ENCODE data around the gene DPP6. TPM values are rescaled to one million over a fixed set of nuclear protein-coding genes. Genes with fewer than 3 reads are reported as not detected.

Gene DPP6
- total and polyA plus RNA-seq, 8 donors, result 1.0 to 11.2 (median 2.6) TPM

- DNase-seq, result no peak
- 67 to 72% methylated on average over 5 of the region's 5 CpGs for WGBS, 2 donors
- Histone ChIP-seq H3K4me1 (no peaks in the 10 kb centered on the region), H3K27me3 (no peaks in the 10 kb centered on the region), H3K36me3 (no peaks in the 10 kb centered on the region), H3K27ac (no peak overlapping the region), H3K4me3 (no peak overlapping the region), H3K9me3 (no peaks in the 10 kb centered on the region)
- intact Hi-C loops (cut with DNase I), result no loop called here
- ATAC-seq, result no peak
- TF ChIP-seq CTCF (IDR thresholded peaks at IDR 0.05), result no peak
- FAIRE-seq, result no peak
These were observed 629.8 kb downstream of the DPP6 start for GRCh38 chr7:154682003-154682402.

GRCh38 chr7:154684666-154685563, 632.7 kb downstream of the DPP6 start:
- Histone ChIP-seq H3K4me1 (no peaks in the 10 kb centered on the region), H3K9me3 (no peaks in the 10 kb centered on the region), H3K27ac (no peak overlapping the region), H3K36me3 (no peaks in the 10 kb centered on the region), H3K4me3 (no peak overlapping the region), H3K27me3 (no peaks in the 10 kb centered on the region)
- intact Hi-C loops (cut with DNase I), result no loop called here
- no peak for TF ChIP-seq CTCF (IDR thresholded peaks at IDR 0.05)
- FAIRE-seq (no peak), DNase-seq (no peak), ATAC-seq (no peak)
- WGBS, 2 donors, result 27 to 32% methylated on average over 10 of the region's 10 CpGs

GRCh38 chr7:154685564-154685901, 633.3 kb downstream of the DPP6 start:
- no peak overlapping the region for H3K27ac ChIP-seq
- intact Hi-C loops (cut with DNase I), result no loop called here
- H3K36me3 ChIP-seq, result no peaks in the 10 kb centered on the region
- no peak for TF ChIP-seq CTCF (IDR thresholded peaks at IDR 0.05)
- ATAC-seq (no peak), DNase-seq (no peak), FAIRE-seq (no peak)
- no peaks in the 10 kb centered on the region for H3K4me1 ChIP-seq
- no peak overlapping the region for H3K4me3 ChIP-seq
- no peaks in the 10 kb centered on the region for H3K27me3 ChIP-seq
- WGBS, 2 donors, result 12 to 15% methylated on average over 1 of the region's 1 CpG
- H3K9me3 ChIP-seq, result no peaks in the 10 kb centered on the region

- no peak overlapping the region for H3K27ac ChIP-seq
- H3K27me3 ChIP-seq, result no peaks in the 10 kb centered on the region
- intact Hi-C loops (cut with DNase I), result no loop called here
- no peak overlapping the region for H3K4me3 ChIP-seq
- no peaks in the 10 kb centered on the region for H3K9me3 ChIP-seq
- no peak for DNase-seq
- no peaks in the 10 kb centered on the region for H3K4me1 ChIP-seq
- no peak for FAIRE-seq
- no peaks in the 10 kb centered on the region for H3K36me3 ChIP-seq
- ATAC-seq, result no peak
- TF ChIP-seq CTCF (IDR thresholded peaks at IDR 0.05), result no peak
- WGBS, 2 donors, result 47 to 56% methylated on average over 4 of the region's 4 CpGs
These were observed 634.1 kb downstream of the DPP6 start for GRCh38 chr7:154686305-154686704.

GRCh38 chr7:154688952-154689351, 636.8 kb downstream of the DPP6 start:
- intact Hi-C loops (cut with DNase I), result no loop called here
- TF ChIP-seq CTCF (IDR thresholded peaks at IDR 0.05), result no peak
- Histone ChIP-seq H3K27me3 (no peaks in the 10 kb centered on the region), H3K36me3 (no peaks in the 10 kb centered on the region), H3K4me3 (no peak overlapping the region), H3K4me1 (no peaks in the 10 kb centered on the region), H3K27ac (no peak overlapping the region), H3K9me3 (no peaks in the 10 kb centered on the region)
- FAIRE-seq, result no peak
- WGBS, 2 donors, result 84% methylated on average over 3 of the region's 3 CpGs
- no peak for ATAC-seq
- no peak for DNase-seq
